CD4-positive, alpha-beta T cell (primary cell): ENCODE measurements around the gene EPHA1. TPM values are rescaled to one million over a fixed set of nuclear protein-coding genes. Genes with fewer than 3 reads are reported as not detected.
"Not testable (repeated sequence)": the region's sequence is repeated elsewhere in the genome, so short reads cannot be mapped to it uniquely, and the experiment has no call there.

Source experiments
- ATAC-seq: fragments of 200-7000 bp; cut with Tn5 transposase; one replicate; pipeline ENCODE4 v1.10.0; 2022; ENCODE audit warnings: mild to moderate bottlenecking; ENCODE audit not compliant: poor library complexity
- CTCF ChIA-PET: fragments of 350-600 bp; sonication (Branson Sonifier 250); formaldehyde crosslinking; loops from one replicate; lab custom pipeline; 2021; ENCODE audit warnings: antibody characterized with exemption, inconsistent platforms; lab: Charles Lee
- POLR2A ChIA-PET: fragments of 350-600 bp; sonication (Branson Sonifier 250); formaldehyde crosslinking; loops from one replicate; lab custom pipeline; 2021; ENCODE audit warnings: antibody characterized with exemption, inconsistent platforms; lab: Charles Lee
- DNase-seq, 14 experiments: peaks; one replicate each; pipeline ENCODE4 v3.0.0-alpha.2; 2013 to 2020; ENCODE audit warnings: mixed read lengths in 2 of 14
- H3K27ac ChIP-seq, 2 donors: one replicate each; pipeline versions ENCODE4 v1.5.1 to v1.7.0; 2013; ENCODE audit warnings: low read length in 2 of 2, low read depth in 1 of 2, mild to moderate bottlenecking in 1 of 2
- H3K27me3 ChIP-seq, 2 experiments: 1 replicate in 1 of 2; 2 replicates in 1 of 2; pipeline versions ENCODE4 v1.6.1 to v1.7.0; 2013; ENCODE audit warnings: low read length in 2 of 2, control low read depth in 1 of 2, mild to moderate bottlenecking in 1 of 2, moderate library complexity in 1 of 2; ENCODE audit not compliant: insufficient read depth in 2 of 2, control insufficient read depth in 1 of 2
- H3K36me3 ChIP-seq: one replicate; pipeline ENCODE4 v1.6.1; 2013; ENCODE audit warnings: low read length, control low read depth; ENCODE audit not compliant: insufficient read depth
- H3K4me1 ChIP-seq: one replicate; pipeline ENCODE4 v1.6.1; 2013; ENCODE audit warnings: low read length, control low read depth; ENCODE audit not compliant: insufficient read depth
- H3K4me3 ChIP-seq: one replicate; pipeline ENCODE4 v1.5.1; 2013; ENCODE audit warnings: mild to moderate bottlenecking, low read length, moderate library complexity
- H3K9me3 ChIP-seq, 2 experiments: 1 replicate in 1 of 2; 2 replicates in 1 of 2; pipeline versions ENCODE4 v1.6.1 to v1.7.0; 2013; ENCODE audit warnings: low read length in 2 of 2, mild to moderate bottlenecking in 2 of 2, control low read depth in 1 of 2, moderate library complexity in 1 of 2; ENCODE audit not compliant: control insufficient read depth in 1 of 2, insufficient read depth in 1 of 2
- H3K27ac Mint-ChIP-seq: one replicate; pipeline ENCODE4 v1.8.0; 2020; ENCODE audit warnings: mixed read lengths
- H3K27me3 Mint-ChIP-seq: one replicate; pipeline ENCODE4 v1.8.0; 2021; ENCODE audit warnings: mixed read lengths
- H3K36me3 Mint-ChIP-seq: one replicate; pipeline ENCODE4 v1.8.0; 2021; ENCODE audit warnings: low read depth, mixed read lengths
- H3K4me1 Mint-ChIP-seq: one replicate; pipeline ENCODE4 v1.8.0; 2021; ENCODE audit warnings: low read depth, mixed read lengths
- H3K4me3 Mint-ChIP-seq: one replicate; pipeline ENCODE4 v1.8.0; 2020; ENCODE audit warnings: mild to moderate bottlenecking, mixed read lengths
- H3K9me3 Mint-ChIP-seq: one replicate; pipeline ENCODE4 v1.8.0; 2020; ENCODE audit warnings: mixed read lengths
- intact Hi-C, 2 experiments: fragments of 100-400 bp; cut with DNase I in 1 of 2; cut with micrococcal nuclease in 1 of 2; formaldehyde crosslinking; loops; one replicate each; pipeline versions ENCODE4 v1.15.1 to v1.9.0; 2023 to 2025; cut with DNase I, micrococcal nuclease
- total RNA-seq, 174 experiments: library from RNA in 2 of 174; stranded (reverse) in 2 of 174; gene quantifications; one replicate each; pipeline ENCODE4 v1.2.3 and lab custom pipeline; 2021 to 2026
- TF ChIP-seq, protein P1 (sequence below): fragments of 200-600 bp; IDR thresholded peaks from one replicate; pipeline ENCODE4 v1.8.0; 2022; ENCODE audit warnings: antibody characterized with exemption, mild to moderate bottlenecking

Gene EPHA1
- total RNA-seq, 2 experiments from 2014 or later, result 16.0 to 19.0 TPM

GRCh38 chr7:143393267-143394041 is 15.2 kb downstream of the EPHA1 start:
- CTCF ChIA-PET, result interaction anchor here (1.0 kb wide), 1 partner anchor 13 kb away, joined by 3 read pairs; no protein-coding TSS in a partner anchor

DNA sequence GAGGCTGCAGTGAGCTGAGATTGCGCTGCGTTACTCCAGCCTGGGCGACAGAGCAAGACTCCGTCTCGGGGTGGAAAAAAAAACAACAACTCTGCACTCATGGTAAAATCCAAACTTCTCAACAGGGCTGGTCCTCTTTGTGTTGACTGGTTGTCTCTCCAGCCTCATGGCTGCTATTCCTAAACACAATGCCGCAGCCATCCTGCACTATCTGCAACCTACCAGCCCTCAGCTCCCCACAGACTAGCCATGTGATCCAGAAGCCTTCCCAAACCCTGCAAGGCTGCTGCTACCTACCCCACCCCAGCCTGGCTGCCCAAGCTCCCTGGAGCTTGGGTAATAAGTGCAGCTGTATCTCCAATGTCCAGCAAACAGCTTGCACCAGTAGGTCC is 15.8 kb downstream of the EPHA1 start:
- Mint-ChIP-seq H3K4me3 (no peak overlapping the region), H3K4me1 (peaks cover 19% of the 10 kb centered on the region), H3K9me3 (no peaks in the 10 kb centered on the region), H3K27me3 (no peaks in the 10 kb centered on the region), H3K36me3 (peaks cover 88% of the 10 kb centered on the region), H3K27ac (no peak overlapping the region)
- POLR2A ChIA-PET, result interaction anchor here (0.9 to 2.1 kb wide), 4 partner anchors 9 to 47 kb away, joined by 3 to 10 read pairs (median 6); no protein-coding TSS in a partner anchor
- peaks cover 17% of the 10 kb centered on the region for H3K4me1 ChIP-seq
- ATAC-seq, result no peak
- H3K27me3 ChIP-seq, result no peaks in the 10 kb centered on the region
- intact Hi-C loops, result no loop called here
- no peak overlapping the region for H3K27ac ChIP-seq
- CTCF ChIA-PET, result interaction anchor here (1.0 kb wide), 1 partner anchor 12 kb away, joined by 3 read pairs; no protein-coding TSS in a partner anchor
- no peak overlapping the region for H3K4me3 ChIP-seq
- no peaks in the 10 kb centered on the region for H3K9me3 ChIP-seq
- peaks cover 80% of the 10 kb centered on the region for H3K36me3 ChIP-seq
- no peak for DNase-seq
- TF ChIP-seq, protein P1, sequence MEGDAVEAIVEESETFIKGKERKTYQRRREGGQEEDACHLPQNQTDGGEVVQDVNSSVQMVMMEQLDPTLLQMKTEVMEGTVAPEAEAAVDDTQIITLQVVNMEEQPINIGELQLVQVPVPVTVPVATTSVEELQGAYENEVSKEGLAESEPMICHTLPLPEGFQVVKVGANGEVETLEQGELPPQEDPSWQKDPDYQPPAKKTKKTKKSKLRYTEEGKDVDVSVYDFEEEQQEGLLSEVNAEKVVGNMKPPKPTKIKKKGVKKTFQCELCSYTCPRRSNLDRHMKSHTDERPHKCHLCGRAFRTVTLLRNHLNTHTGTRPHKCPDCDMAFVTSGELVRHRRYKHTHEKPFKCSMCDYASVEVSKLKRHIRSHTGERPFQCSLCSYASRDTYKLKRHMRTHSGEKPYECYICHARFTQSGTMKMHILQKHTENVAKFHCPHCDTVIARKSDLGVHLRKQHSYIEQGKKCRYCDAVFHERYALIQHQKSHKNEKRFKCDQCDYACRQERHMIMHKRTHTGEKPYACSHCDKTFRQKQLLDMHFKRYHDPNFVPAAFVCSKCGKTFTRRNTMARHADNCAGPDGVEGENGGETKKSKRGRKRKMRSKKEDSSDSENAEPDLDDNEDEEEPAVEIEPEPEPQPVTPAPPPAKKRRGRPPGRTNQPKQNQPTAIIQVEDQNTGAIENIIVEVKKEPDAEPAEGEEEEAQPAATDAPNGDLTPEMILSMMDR, result no peak

More at GRCh38 chr7:143393267-143394041, 15.2 kb downstream of the EPHA1 start:
- Mint-ChIP-seq H3K27me3 (no peaks in the 10 kb centered on the region), H3K27ac (no peak overlapping the region), H3K4me3 (no peak overlapping the region), H3K36me3 (peaks cover 92% of the 10 kb centered on the region), H3K4me1 (peaks cover 19% of the 10 kb centered on the region), H3K9me3 (no peaks in the 10 kb centered on the region)
- Histone ChIP-seq H3K9me3 (no peaks in the 10 kb centered on the region), H3K36me3 (peaks cover 80% of the 10 kb centered on the region), H3K27me3 (no peaks in the 10 kb centered on the region), H3K4me1 (peaks cover 15% of the 10 kb centered on the region), H3K27ac (no peak overlapping the region), H3K4me3 (no peak overlapping the region)
- TF ChIP-seq, protein P1, result no peak
- DNase-seq (no peak), ATAC-seq (no peak)
- POLR2A ChIA-PET, result interaction anchor here (1.0 to 2.1 kb wide), 4 partner anchors 9 to 14 kb away, joined by 5 to 10 read pairs (median 7); no protein-coding TSS in a partner anchor
- intact Hi-C loops, result no loop called here

DNA sequence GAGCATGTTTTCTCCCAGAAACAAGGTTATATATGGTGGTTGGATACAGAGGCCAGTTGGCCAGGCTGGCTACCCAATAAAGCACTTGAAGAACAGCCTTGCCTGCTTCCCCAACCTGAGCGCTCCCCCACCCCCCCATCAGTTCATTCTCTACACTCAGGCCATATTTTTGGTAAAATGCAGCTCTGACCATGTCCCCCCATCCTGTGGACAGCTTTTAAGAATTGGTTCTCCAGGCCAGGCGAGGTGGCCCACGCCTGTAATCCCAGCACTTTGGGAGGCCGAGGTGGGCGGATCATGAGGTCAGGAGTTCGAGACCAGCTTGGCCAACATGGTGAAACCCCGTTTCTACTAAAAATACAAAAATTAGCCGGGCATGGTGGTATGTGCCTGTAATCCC is 16.2 kb downstream of the EPHA1 start:
- H3K4me1 Mint-ChIP-seq, result peaks cover 19% of the 10 kb centered on the region
- intact Hi-C loops, H3K9me3 Mint-ChIP-seq, H3K9me3 ChIP-seq, H3K4me3 Mint-ChIP-seq, DNase-seq, H3K27ac ChIP-seq, H3K27me3 Mint-ChIP-seq, H3K27me3 ChIP-seq, H3K27ac Mint-ChIP-seq, CTCF ChIA-PET, H3K4me3 ChIP-seq, ATAC-seq: not testable (repeated sequence)
- peaks cover 87% of the 10 kb centered on the region for H3K36me3 Mint-ChIP-seq
- H3K4me1 ChIP-seq, result peaks cover 21% of the 10 kb centered on the region
- peaks cover 80% of the 10 kb centered on the region for H3K36me3 ChIP-seq
- POLR2A ChIA-PET, result interaction anchor here (0.9 to 2.1 kb wide), 4 partner anchors 8 to 47 kb away, joined by 3 to 10 read pairs (median 6); no protein-coding TSS in a partner anchor
